ENCODE results near the gene CHRD.

The CHRD gene

DNA sequence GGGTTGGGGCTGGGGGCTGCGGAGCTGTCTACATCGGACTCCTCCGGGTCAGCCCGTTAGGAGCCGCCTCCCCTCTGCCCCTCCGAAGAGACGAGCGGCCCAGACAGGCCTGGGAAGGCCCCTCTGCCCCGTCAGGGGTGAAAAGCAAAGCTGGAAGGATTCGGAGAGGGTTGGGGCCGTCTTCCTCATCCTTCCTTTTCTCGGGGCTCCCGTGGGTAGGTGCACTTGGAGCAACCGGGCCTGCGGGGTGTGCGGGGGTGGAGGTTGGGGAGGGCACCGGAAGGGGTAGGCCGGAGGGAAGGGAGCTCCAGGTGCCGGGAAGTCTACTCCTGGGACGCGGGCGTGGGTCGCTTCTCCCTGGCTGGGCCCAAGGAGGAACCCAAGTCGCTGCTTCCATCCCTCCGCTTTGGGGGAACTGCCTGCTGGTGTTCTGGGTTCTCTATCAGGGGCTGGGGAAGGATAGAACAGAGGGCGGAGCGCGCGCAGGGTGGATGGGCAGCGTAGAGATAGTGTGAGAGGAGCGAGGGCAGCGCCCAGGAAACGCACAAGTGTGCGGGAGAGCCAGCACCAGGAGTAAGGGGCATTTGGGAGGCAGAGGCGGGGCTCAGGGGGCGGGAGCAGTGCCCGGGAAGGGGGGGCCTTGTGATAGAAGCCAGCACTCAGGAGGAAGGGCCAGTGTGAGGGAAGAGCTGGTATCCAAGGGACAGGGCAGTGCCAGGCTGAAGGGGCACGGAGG lies 17.8 kb upstream of the CHRD start:
- DNase-seq: peak; percentile 57

DNA sequence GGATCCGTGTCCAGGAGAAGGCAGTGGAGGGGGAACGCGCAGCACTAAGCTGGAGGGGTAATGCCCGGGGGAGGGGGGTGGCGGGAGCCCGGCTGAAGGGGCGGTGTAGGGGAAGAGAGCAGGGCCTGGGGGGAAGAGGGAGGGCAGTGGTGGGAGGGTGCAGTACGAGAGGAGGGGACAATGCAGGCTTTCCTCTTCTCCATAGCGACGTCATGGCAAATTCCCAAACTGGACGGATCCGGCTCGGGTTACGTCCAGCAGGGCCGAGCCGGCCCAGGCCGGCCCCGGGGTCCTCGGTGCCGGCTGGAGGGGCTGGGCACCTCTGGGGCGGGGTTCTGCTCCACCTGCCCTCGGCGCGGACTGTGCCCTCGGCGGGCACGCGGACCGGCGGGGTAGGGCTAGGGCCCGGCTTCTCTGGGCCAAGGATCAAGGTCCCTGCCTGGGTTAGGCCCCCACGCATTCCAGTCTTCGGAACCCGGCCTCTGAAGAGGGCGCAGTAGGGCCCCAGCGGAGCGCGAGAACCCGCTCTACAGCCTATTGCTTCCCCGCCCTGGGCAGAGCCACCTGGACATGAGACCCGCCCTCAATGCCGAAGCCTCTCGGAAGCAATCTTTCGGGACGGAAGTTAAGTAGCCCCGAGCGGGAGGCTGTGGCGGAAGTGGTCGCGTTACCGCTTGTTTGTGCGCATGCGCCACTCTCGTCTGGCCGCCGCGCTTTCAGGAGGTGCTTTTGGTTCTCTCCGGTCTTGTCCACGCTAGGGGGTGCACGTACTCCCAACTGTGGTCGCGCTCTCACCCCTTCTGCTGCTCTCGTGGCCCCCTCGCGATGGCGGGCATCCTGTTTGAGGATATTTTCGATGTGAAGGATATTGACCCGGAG lies 16.9 kb upstream of the CHRD start:
- peak; percentile 95 for DNase-seq

DNA sequence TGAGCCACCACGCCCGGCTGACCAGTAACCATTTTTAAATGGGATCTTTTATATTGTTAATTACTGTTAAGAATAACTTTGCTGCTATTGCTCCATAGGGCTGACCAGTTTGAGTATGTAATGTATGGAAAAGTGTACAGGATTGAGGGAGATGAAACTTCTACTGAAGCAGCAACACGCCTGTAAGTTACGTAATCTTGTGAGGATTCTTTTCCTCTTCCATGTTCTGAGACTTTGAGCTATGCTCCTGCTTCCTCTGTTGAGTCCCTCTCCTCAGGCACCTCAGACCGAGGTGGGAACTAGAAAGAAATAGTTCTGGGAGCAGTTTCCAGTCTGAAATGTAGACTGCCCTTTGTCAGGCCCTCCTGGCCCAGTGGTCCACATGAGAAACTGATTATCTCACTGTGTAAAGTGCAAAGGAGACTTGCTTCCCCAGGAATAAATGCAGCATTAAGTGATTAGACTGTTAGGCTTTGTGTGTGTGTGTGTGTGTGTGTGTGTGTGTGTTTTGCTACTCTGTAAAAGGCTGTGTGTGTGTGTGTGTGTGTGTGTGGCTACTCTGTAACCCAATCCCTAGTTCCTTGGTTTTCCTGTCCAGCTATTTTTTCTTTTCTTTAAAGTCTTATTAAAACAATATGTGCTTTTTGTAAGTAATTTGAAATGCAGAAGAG lies 13.1 kb upstream of the CHRD start:
- DNase-seq: no peak

DNA sequence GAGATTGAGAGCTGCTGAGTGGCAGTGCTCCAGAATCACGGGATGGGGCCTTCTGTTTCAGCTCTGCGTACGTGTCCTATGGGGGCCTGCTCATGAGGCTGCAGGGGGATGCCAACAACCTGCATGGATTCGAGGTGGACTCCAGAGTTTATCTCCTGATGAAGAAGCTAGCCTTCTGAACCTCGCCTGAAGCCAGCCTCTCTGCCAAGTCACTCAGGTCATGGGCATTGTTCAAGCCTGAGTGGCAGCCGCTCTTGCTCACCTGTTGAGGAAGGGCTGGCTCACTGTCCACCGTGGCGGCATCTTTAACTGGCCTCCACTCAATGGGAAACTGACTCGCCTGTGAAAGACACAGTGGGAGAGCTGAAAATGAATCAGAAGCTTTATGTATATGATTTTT lies 11.7 kb upstream of the CHRD start:
- DNase-seq: no peak

DNA sequence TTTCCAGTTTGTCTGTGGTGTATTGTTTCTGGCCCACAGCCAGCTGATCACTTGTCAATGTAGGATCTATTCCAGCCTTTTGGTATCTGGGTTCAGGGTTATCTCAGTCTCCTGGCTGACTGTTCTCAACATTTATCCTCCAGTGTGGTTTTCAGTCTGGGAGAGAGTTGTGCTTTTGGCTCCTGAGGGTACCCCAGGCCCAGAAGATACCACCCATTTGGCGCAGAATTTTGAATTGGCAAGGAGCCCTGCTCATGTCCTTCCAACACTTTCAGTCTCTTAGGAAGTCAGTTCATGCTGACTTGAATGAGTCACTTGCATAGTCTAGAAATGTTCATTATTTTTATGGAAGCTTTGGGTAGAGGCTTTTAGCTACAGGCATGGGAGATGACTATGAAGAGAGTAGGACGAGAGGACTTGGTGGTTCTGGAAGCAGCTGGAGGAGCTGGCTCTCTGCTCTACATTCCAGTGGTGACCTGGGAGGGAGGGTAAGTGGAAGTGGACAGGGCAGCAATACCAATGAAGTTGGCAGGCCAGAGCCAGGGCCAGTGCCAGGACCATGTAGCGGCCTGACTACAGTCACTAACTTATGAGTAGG lies 11.2 kb upstream of the CHRD start:
- DNase-seq: no peak

DNA sequence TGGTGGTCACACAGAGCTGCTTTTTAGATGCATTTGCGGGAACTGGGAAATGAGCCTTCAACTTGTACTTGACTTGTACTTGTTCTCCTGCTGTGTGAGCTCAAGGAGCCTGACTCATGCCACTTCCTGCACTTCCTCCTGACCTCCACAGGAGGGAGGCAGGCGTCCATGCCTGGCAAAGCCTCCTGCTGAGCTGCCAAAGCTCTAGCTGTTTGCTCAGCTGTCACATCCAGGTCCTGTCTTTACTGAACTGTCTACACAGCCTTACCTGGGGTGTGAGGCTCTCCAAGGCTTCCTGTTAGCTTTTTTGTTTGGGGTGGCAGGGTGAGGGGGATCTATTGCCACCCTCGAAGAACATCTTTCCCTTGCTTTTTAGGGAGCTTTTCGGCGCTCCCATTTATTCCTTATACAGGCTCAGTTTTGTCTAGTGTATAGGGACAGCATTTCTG lies 8.3 kb upstream of the CHRD start:
- peak; percentile 51 for DNase-seq

DNA sequence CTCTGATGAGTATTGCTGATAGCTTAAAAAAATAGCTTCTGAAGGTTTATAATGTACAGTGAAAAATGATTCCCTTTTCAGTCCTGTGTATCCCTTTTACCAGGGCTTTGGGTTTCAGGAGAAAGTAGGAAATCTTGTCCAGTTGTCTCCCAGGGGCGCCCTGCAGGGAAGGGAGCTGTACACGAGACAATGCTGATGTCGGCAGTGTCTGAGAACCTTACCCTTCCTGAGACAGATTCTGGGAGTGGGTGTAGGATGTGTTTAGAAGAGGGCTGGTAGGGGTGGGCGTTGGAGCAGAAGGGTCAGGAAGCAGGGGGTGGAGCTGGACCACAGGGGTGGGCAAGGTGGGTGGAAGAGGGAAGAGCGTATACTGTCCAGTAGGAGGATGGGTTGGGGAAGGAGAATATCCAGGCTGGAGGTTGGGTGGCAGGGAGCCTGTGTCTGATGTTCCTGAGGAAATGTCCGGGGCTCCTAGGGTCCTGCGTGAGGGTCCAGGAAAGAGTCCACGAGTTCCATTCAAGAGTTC lies 7.5 kb upstream of the CHRD start:
- no peak for DNase-seq

DNA sequence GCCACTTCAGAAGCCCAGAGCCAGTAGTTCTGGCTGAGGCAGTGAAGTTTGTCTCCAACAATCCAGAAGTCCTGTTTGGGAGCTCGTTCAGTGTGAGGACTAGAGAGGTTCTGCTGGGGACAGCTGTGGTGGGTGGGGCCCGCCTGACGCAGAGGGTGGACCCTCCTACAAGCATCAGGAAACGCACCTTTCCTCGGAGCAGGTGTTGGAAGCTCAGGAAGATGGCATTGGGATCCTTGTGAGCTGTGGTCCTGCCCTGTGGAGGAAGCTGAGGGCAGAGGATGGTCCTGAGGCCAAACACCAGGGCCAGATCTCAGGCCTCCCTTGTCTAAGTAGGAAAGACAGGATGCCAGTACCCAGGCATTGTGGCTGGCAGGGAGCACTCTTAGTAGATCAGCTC lies 6.9 kb upstream of the CHRD start:
- DNase-seq: no peak

DNA sequence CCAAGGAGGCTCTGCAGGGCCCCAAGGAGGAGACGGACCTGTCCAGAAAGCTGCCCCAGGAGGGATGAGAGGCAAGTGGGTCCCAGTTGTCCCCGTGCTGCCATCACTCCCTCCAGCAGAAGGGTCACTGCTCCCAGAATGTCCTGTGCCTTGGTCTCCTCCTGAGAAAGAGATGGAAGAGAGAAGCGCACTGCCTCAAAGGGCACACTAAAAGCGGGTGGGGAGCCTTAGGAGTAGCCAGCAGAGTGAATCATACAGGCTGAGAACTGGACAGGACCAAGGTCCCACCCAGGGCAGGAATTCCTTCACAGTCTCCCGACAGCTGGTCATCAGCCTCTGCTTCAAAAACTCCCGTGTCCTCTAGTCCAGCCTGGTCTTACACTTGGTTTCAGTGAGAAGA lies 6.4 kb upstream of the CHRD start:
- no peak for DNase-seq

DNA sequence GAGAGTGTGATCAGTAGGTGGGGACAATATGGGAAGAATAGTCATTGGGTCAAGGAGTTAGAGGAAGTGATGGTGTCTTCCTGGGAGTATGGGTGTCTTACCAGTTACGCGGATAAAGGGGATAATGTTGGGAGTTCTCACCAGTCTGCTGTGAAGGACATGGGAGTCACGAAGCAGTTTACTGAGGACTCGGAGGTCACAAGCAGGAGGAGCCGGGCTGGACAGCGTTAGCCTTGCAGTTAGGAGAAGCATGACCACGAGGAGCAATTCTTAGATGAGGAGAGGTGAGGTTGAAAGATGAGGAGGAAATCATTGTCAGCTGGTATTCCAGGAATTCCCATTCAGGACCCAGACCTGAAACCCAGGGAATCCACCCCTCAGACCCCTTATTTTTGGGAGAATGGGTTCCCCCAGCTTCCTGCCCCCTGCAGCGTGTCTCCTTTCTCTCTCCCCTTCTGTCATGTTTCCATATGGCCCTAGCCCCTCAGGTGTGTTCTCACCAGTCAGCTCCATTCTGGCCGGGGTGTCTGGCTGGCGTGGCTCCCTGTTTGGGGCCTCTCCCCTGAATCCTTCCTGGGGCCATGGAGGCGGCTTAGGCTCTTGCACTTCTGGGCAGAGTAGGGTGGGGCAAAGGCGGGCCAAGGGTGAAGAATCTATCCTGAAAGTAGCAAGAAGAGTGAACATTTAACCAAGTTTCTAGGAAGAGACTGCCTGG lies 4.0 kb upstream of the CHRD start:
- DNase-seq: no peak

DNA sequence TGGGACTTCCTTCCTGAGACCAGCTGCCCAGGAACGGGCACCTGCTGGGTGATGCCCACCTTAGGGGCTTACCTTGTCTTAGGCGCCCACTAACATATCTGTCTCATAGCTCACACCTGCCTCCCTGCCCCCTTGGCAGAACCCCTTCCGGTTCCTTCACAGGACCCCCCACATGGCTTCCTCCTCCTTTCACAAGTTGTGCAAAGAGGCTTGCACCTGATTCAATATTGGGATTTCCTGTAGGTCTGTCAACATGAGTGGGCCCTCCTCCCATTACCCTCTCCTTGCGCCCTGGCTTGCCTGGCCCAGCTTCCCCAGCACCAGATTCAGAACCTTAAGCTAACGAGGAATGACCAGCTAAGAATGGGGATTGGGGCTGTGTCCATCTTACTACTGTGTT lies 2.5 kb upstream of the CHRD start:
- no peak for DNase-seq

DNA sequence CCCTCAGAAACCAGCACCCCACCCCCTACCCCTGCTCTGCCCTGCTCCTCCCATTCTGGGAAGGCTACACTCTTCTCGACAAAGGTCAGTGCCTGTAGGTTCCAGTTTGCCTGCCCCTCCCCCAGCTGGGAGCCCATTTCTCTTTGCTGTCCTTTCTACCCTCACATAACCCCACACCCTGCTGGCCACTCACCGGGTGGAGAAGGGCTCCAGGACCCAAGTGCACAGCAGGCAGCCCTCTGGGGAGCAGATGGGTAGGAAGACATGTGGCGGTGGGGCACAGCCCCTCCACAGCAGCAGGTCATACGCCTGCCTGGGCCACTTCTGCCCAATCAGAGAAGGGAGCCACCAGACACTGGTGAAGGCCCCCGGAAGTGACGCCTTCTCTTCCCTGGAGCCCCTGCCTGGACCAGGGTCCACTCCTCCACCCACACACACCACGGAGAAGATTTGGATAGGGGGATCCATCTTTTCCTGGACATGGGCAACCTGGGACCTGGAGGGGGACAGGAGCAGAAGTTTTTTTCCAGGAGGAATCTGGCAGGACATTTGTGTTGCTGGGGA lies 1.9 kb upstream of the CHRD start, which contains the start of gene THPO:
Gene THPO, minus strand, starts transcription at position 326 of the 564 bp plus-strand sequence. CDS start 1,948 bp downstream, outside the sequence.
- no peak for DNase-seq

DNA sequence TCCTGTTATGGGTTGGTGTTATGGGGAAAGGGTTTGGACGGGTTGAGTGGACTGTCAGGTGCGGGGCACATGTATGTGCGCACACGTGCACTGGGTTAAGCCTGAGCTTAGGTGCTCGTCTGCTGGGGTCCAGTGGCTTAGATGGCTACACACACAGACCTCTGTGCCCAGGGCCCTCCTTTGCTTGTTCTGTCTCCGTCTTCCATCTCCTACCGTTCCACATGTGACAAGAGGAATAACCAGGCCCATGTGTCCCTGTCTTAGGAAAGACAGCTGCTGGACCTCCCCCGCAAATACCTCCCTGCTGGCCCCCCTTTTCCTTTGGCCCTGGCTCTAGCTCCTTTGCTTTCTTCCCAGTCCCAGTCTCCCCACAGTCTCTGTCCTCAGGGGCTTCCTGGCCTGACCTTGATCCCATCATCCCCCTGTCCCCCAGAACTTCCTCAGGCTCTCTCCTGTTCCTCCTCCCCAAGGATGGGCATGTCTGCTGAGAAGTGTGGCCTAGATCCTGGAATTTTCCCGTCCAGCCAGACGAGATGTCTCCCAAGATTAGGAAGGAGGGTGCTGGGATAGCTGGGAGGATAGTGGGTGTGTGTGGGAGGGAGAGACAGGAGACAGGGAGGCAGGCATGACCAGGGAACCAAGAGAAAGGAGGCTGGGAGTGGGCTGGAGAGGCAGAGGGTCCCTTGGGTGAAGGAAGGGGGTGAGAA lies 1.1 kb upstream of the CHRD start:
- DNase-seq: no peak

DNA sequence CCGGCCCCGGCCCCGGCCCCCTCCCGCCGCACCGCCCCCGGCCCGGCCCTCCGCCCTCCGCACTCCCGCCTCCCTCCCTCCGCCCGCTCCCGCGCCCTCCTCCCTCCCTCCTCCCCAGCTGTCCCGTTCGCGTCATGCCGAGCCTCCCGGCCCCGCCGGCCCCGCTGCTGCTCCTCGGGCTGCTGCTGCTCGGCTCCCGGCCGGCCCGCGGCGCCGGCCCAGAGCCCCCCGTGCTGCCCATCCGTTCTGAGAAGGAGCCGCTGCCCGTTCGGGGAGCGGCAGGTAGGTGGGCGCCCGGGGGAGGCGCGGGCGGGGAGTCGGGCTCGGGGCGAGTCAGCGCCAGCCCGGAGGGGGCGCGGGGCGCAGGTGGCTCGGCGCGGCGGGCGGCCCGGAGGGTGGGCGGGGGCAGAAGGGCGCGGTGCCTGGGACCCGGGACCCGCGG lies 352 bp downstream of the CHRD start:
- no peak for DNase-seq

DNA sequence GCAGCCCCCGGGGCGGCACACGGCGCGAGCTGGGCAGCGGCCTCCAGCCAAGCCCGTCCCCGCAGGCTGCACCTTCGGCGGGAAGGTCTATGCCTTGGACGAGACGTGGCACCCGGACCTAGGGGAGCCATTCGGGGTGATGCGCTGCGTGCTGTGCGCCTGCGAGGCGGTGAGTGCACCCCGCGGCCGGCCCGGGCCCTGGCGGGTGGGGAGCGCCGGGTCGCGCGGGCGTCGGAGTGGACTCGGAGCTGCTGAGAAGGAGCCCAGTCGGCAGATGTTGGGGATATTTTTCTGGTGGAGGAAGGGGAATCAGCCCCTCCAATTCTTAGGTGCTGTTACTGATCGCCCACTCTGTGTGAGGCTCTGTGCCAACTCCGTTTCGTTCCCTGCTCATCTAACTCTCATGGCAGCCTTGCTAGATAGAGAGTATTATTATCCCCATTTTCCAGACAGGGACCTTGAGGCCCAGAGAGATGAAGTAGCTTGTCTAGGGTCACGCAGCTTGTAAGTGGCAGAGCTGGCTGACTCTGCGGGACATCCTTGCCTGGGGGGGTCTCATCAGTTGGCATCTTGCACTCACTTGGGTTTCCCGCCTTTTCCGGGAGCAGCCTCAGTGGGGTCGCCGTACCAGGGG lies 890 bp downstream of the CHRD start:
- no peak for DNase-seq

DNA sequence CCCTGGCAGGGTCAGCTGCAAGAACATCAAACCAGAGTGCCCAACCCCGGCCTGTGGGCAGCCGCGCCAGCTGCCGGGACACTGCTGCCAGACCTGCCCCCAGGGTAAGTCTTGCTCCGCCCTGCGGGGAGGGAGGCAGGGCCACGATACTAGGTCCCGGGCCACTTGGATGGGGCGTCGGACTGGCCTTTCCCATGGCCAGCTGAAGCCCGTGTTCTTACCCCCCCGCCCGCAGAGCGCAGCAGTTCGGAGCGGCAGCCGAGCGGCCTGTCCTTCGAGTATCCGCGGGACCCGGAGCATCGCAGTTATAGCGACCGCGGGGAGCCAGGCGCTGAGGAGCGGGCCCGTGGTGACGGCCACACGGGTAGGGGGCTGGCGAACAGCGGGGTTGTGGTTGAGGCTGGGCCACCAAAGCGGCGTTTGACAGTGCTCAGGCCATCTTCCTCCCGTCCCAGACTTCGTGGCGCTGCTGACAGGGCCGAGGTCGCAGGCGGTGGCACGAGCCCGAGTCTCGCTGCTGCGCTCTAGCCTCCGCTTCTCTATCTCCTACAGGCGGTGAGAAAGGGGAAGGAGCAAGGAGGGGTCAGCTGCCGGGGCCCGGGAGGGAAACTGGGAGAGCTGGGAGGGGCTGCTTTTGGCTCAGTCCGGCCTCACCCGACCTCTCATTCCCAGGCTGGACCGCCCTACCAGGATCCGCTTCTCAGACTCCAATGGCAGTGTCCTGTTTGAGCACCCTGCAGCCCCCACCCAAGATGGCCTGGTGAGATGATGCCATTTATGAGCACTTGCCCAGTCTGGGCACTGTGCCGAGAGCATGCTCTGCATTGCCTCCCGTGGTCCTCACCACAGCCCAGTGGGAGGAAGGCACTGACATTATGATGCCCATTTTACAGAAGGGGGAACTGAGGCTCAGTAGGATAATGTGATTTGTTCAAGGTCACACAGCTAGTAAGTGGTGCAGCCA lies 1.7 kb downstream of the CHRD start:
- no peak for DNase-seq

DNA sequence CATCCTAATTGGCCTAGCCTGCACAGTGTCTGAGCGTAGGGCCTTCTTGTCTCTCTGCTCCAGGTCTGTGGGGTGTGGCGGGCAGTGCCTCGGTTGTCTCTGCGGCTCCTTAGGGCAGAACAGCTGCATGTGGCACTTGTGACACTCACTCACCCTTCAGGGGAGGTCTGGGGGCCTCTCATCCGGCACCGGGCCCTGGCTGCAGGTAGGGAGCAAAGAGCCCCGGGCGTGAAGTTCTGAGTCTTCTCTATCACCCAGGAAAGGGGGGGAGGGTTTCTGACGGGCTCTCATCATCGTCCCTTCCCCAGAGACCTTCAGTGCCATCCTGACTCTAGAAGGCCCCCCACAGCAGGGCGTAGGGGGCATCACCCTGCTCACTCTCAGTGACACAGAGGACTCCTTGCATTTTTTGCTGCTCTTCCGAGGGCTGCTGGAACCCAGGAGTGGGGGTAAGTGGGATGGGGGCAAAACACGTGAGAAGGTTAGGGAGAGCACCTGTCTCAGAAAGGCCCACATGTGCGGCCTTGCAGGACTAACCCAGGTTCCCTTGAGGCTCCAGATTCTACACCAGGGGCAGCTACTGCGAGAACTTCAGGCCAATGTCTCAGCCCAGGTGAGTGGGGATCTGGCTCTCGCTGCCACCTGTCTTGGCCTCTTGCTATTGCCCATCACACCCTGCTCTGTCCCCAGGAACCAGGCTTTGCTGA lies 2.6 kb downstream of the CHRD start:
- DNase-seq: no peak

DNA sequence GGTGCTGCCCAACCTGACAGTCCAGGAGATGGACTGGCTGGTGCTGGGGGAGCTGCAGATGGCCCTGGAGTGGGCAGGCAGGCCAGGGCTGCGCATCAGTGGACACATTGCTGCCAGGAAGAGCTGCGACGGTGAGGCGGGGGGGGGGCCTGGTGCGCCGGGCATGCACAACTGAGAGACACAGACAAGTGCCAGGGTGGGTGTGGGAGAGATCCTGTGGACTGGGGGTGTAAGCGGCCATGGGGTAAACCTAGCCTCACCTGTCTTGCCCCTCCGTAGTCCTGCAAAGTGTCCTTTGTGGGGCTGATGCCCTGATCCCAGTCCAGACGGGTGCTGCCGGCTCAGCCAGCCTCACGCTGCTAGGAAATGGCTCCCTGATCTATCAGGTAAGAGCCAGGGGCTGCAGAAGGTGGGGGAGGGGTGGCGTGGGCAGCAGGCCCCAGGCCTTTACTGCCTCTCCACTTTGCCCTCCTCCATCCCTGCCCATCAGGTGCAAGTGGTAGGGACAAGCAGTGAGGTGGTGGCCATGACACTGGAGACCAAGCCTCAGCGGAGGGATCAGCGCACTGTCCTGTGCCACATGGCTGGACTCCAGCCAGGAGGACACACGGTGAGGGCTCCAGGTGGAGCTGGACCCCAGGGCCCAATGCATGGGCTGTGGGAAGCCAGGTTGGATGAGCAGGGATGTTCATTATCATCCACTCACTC lies 3.3 kb downstream of the CHRD start:
- DNase-seq: no peak
